Fibroblast of skin of left biceps (primary cell): ENCODE data around the gene RAPGEF1.

Source experiments
- DNase-seq, 2 experiments: peaks; one replicate each; pipeline ENCODE4 v3.0.0-alpha.2; 2013; ENCODE audit warnings: low read depth in 2 of 2

The RAPGEF1 gene

DNA sequence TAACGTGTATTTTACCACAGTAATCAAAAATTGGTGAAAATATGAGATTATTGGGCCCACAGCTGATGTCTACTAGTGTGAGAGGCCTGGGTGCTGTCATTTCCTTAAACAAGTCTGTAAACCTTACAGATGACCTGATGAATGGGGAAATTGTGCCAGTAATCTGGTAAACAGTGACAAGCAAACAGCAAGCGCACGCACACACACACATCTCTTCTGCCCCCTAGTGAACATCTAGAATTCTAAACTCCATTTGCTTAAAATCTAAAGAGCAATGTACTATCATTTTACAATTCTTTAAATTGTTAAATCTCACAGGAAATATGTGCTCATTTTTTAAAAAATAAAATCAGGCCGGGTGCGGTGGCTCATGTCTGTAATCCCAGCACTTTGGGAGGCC is 7.5 kb upstream of the RAPGEF1 start:
- no peak for DNase-seq

DNA sequence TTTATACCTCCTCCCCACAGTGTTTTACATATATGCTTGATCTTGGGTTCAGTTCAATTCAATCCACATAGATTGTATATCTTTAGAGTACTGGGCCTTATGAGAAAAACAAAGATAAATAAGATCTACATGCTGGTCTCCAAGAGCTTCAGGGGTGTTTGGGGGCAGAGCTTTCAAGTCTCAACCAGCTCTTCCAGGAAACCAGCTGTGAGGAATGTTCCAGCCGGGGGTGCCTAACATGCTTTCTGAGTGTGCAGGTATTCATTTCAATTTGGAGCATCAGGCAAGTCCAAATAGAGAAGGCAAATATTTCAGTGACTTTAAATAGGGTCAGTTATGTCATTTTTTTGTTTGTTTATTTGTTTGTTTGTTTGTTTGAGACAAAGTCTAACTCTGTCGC is 5.7 kb upstream of the RAPGEF1 start:
- DNase-seq: no peak

DNA sequence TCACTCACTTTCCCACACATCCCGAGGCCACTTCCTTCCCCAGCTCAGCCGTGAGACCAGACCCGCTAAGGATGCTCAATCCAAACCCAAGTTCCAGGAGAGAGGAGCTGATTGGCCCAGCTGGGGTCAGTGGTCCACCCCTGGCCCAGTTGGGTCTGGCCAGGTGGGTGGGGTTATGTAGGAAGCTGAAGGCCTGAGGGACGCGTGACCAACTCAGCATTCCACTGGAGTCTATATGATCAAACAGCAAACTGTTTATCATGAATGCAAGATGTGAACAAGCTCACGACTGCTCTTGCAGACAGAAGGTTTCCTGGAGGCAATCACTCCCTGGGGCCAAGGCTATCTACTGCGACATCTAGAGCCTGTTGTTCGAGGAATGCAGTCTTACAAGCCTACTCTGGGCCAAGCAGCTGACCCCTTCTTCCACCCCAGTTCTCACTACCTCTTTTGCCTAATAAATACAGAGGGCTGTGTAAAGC is 4.9 kb upstream of the RAPGEF1 start:
- no peak for DNase-seq

DNA sequence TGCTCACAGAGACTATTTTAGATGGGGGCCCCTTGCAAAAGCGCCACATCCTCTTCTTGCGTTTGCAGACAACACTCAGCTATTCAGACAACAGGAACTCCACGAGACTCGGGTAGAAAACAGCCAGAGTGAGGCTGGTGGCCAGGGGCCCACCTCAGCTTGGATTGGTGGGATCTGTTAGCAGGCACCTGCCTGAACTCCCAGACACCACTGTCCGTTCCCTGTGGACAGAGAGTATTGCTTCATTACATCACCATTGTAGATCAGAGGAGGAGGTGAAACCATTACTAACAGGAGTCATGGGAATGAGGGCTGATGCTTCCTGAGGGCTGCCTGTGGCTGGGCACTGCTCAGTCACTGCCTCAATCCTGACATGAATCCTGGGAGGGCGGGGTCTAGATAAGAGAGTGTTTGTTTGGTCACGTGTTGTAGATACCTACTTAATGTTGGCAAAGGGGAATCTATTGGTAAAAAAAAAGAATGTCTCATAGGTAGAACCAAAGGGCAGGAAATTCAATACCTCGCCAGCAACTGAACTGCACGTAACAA is 4.4 kb upstream of the RAPGEF1 start:
- DNase-seq: no peak

GRCh38 chr9:131743501-131743900 is 3.6 kb upstream of the RAPGEF1 start:
- DNase-seq: no peak

DNA sequence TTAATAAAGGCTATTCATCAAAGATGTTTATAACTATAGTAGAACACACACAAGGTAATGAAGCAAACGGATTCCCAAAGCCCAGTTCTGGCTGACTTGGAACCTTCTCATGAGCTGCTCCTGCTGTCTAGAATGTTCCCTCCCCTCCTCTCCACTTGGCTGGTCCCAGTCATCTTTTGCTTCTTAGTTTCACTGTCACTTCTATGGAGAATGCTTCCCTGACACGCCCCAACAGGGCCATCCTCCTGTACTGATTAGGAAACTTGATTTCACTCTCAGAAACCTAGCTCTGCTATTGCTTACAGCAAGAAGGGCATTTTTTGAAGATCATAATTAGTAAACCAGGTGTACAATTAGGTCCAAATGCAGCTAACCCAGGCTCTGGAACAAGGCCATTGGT is 3.2 kb upstream of the RAPGEF1 start:
- DNase-seq: no peak

DNA sequence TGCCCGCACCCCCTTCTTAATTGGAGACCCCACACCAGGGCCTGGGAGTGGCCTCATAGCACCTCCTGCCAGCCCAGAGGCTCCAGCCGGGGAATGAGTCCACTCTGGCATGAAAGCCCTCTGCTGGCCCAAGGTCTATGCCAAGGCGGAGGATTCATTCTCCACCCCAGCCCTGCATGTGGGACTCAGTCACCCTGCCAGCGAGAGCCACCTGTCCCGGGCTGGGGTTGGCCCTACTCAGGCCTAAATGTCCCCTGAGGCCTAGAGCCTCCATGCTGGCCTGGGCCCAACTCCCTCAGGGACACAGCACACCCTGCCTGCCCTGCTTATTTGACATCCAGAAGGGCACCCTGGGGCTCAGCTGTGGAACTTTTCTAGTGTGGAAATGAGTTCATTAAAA is 1.0 kb upstream of the RAPGEF1 start:
- no peak for DNase-seq

GRCh38 chr9:131739133-131739958 is 530 bp downstream of the RAPGEF1 start:
- no peak for DNase-seq

DNA sequence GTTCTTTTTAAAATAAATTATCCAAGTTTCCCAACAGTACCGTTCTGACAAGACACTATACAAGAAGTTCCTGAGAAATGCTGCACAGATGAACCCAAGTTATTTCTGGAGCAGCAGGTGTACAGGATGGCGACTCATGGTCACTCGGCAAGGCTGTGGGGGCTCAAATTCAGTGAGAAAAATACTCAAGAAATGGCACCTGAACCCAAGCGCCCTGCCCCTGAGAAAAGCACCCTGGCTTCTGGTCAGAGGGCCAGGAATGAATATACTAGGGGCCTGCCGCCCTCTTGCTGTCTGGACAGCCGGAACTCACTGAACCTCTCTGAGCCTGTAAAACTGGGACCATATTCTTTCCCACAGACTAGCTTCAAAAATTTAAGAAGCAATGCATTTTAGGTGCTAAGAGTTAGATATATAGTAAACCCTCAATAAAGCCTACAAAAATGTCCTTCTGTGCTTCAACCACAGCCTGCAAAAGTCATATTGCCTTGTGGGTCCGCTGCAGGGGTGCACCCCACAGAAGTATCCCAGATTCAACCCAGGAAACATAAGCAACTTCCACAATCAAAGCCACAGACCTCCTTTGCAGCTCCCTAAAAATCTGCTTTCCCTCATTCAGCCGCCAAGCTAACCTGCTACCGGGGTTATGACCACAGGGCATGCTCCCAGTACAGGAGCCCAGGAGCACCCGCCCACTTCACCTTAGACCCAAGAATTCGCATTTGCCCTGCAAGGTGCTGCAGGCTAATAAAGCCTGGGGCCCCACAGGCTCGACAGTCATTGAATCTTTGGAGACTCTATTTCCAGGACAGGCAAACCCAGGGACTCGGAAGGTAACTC is 1.4 kb downstream of the RAPGEF1 start:
- DNase-seq: no peak

GRCh38 chr9:131737426-131737825 is 2.5 kb downstream of the RAPGEF1 start:
- no peak for DNase-seq

GRCh38 chr9:131736431-131736830 is 3.4 kb downstream of the RAPGEF1 start:
- DNase-seq: no peak

GRCh38 chr9:131735238-131736128 is 4.4 kb downstream of the RAPGEF1 start:
- DNase-seq: no peak

- no peak for DNase-seq
Observed at GRCh38 chr9:131734781-131735180, 5.1 kb downstream of the RAPGEF1 start.

DNA sequence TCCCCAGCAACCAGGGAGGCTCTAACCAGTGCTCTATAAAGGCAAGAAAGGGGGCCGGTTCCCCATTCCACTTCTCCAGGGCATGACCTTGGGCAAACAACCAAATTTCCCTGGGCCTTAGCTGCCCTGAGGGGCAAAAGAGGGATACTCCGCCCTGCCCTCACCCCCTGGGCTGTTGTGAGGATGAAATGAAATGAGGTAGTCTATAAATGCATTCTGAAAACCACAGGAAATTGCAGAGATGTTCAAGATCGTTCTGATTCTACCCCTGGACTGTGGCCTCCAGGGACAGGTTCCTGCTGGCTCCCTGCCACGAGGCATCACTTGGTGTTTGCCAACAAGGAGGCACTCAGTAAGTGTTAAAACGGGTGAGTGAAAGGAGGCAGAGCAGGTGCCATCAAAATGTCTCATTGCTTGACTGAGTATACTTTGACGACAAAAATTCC is 5.7 kb downstream of the RAPGEF1 start:
- no peak for DNase-seq

DNA sequence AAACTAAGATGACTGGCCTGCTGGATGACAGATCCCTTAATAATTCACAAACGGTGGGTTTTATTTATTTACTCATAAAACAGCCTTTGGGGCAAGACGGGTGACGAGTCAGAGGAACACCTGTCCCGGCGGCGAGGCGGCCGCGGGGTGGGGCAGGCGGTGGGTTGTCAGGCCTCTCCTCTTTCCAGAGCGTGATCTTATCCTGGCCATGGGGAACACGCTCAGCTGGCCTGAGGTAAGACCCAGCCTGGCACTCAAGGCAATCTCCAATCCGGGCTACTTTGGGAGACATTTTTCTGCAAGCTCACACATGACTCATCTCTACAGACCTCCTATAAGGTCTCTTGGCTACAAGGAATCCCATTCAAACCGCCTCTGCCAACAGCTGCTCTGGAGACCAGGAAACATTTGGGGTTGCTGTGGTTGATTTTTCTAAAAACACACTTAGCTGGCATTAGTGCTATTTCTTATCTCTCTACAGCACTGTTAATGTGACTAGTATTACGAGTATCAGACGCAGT is 6.3 kb downstream of the RAPGEF1 start:
- peak; percentile 70 to 71 for DNase-seq

DNA sequence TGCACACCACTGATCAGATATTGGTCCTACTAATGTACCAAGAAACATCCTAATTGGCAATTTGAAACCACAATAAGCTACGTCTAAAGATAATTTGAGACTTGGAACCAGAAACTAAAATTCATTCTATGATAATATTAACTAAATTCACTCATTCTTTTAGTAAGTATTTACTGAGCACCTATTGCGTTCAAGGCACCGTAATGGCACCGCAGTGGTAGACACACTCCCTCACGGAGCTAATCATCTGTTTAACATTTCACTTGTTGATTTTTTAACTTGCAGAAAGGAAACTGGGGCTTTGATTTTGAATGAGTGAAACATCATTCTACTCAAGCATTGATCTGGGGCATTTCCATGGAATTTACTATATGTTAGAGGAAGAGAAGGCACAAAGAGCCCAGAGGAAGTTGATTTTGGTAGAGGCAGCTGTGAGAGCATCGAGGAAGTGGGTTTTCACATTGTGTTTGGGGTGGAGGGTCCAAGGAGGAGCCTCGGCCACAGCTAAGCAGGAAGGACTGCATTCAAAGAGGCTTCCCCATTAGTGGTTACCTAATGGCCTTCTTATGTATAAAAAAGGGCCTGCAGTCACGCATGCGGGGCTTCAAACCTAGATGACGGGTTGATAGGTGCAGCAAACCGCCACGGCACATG is 7.1 kb downstream of the RAPGEF1 start:
- no peak for DNase-seq

GRCh38 chr9:131732061-131732526 is 7.8 kb downstream of the RAPGEF1 start:
- no peak for DNase-seq

DNA sequence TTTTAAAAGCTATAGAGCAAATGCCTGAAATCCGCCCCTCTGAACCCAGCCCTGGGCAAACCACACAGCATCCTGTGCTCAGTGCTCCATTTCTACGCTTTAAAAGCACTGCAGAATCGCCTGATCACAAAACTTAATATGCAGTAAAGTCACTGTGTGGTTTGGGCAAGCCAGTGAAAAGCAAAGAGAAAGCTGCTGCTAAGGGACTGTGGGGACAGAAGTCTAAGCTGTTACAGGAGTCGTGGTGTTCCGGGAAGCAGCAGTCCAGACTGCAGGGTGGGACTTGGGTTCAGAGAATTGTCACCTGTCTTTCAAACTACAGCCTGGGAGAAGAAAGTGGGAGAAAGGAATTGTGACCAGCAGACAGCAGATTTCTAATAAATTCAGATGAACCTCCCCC is 8.2 kb downstream of the RAPGEF1 start:
- no peak for DNase-seq

DNA sequence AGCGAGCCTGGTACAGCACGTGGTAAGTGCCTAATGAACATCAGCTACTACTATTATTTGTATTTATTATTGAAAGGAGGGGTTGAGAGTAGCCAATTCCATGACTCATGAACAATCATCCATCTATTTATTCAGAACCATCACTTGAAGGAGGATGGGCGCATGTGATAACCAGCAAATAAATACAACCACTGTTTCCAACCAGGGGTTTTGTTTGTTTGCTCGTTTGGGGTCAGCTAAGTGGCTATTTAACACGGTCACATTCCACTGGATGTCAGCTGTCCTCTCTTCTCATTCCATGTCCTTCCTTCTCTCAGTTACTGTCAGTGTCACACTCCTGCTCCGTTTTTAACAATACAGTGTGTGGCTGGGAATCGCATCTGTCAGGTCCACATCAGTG is 8.6 kb downstream of the RAPGEF1 start:
- DNase-seq: no peak

DNA sequence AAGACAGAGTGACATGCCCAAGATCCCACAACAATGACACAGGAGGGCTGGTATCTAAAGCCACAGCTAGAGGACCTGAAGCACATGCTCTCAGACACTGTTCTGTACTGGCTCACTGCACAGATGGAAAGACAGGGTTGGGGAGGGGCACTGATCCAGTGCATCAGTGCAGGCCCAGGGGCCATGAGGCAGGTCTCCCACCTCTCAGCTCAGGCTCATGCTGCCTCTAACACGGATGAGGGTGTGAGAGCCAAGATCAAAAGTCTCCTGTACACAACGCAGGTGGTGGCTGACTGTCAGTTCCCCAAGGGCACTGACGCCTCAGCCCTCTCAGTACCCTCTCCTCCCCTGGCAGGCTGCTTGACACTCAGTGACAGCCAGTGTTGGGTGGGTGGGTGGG is 10.9 kb downstream of the RAPGEF1 start:
- DNase-seq: no peak

DNA sequence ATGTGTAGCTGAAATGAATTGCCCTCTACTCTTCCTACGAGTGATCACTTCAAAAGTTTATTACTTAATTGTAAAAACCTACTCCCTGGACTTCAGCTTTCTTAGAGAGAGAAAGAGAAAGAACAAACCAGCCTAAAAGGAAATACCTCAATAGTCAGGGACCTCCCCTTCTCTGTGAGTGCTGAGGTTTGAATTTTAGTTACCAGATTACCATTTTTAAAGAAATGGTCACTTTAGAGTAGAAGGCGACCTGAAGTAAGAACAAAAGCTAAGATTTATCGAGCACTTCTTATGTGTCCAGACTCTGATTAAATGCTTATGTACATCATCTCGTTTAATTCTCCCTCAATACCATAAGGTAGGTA is 11.3 kb downstream of the RAPGEF1 start:
- DNase-seq: no peak
